HG03045 (cell line): Measurements from ENCODE around the gene NOL3.

Experiments used
- ATAC-seq: cut with Tn5 transposase; IDR thresholded peaks from one replicate; pipeline ENCODE4 v1.9.1; 2021; ENCODE audit warnings: mild to moderate bottlenecking, moderate library complexity; ENCODE audit not compliant: unreplicated experiment

Gene NOL3

DNA sequence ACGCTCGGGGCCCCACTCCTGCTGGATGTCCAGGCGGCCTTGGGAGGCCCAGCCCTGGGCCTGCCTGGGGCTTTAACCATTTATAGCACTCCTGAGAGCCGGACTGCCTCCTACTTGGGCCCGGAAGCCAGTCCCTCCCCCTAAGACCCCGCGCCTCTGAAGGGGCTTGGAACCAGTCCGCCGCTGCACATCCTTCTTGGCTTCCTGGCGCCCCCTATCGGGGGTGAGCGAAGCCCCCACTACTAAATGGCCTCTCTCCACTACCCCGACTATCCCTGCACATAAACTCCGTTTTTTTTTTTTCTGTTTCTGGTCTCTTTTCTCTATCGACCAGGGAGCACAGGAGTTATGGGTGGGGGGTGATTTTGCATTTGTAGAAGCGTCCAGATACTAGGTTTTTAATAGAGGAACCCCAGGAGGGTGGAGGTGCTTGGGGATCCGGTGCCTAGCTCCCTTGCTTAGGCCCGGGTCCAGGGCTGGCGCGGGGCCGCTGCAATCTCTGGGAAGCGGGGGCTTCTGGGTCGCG lies 633 bp upstream of the NOL3 start:
- no peak for ATAC-seq

DNA sequence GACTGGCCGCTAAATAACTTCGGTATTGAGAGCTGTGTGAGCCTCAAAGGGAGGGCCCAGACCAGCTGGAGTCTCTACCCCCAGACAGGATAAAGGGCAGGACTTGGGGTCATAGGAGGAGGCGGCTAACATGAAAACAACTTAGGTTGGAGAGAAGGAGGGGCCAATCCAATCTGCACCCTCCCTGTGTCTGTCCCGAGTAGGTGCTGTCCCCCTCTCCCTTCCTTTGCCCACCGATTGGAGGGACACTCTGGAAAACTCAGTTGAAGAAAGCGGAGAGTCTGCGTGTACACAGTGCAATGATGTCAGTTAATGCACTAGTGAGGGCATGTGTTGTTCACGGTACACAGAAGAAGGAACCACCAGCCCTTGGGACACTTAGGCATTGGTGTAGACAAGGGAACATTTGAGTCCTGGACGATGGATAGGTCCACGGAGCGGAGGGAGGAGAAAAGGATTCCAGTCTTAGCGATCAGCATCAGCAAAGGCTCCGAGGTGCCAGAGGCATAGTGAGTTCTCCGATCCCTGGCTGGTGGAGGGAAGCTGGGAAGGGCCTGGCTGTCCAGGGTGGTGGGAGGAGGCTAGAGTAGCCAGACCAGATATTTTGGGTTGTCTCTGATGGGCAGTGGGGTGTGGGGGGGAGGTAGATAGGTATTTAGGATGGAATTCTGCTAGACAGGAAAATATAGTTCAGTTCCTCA lies 761 bp downstream of the NOL3 start:
- peak; percentile 8 for ATAC-seq

DNA sequence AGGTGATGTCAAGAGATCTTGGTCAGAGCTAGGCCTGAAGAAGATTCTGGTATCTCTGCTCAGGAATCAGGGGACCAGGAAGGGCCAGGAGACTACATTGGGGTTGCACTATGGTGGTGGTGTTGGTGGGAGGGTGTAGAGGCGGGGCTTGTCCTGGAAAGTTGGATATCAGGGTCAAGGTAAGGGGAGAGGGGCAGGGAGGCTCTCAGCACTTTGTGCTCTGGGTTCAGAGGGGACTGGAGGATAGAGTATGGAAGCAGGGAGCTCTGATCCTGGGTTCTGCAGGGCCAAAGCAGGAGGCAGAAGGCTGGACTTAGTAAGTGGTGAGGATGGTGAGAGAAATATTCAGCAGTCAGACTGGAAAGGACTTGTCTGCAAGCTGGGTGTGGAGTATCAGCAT lies 3.0 kb downstream of the NOL3 start:
- no peak for ATAC-seq

DNA sequence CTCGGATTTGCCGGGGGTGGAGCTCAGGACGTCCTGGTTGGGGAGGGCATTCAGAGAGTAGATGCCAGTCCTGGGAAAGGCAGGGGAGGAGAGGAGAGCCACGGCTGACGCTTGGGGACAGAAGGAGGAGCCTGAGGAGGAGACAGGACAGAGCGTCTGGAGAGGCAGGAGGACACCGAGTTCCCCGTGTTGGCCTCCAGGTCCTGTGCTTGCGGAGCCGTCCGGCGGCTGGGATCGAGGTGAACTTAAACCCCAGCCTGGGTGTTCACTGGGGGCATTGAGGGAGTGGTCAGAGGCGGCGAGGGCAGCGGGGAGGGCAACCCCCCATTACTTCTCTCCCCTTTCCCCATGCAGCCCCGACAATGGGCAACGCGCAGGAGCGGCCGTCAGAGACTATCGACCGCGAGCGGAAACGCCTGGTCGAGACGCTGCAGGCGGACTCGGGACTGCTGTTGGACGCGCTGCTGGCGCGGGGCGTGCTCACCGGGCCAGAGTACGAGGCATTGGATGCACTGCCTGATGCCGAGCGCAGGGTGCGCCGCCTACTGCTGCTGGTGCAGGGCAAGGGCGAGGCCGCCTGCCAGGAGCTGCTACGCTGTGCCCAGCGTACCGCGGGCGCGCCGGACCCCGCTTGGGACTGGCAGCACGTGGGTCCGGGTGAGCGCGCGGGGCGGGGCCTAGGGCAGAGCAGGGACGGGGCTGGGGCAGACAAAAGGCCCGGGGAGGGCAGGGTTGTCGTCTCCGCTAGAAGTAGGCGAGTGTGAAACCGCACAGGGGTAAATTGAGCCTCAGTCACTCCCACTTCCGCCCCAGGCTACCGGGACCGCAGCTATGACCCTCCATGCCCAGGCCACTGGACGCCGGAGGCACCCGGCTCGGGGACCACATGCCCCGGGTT lies 3.7 kb downstream of the NOL3 start:
- ATAC-seq = peak; percentile 26

DNA sequence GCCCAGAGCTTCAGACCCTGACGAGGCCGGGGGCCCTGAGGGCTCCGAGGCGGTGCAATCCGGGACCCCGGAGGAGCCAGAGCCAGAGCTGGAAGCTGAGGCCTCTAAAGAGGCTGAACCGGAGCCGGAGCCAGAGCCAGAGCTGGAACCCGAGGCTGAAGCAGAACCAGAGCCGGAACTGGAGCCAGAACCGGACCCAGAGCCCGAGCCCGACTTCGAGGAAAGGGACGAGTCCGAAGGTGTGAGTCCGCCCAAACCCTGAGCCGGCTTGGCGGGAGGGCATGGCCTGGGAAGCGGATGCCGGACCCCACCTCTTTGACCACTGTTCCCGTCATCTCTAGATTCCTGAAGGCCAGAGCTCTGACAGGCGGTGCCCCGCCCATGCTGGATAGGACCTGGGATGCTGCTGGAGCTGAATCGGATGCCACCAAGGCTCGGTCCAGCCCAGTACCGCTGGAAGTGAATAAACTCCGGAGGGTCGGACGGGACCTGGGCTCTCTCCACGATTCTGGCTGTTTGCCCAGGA lies 4.4 kb downstream of the NOL3 start:
- ATAC-seq = no peak

DNA sequence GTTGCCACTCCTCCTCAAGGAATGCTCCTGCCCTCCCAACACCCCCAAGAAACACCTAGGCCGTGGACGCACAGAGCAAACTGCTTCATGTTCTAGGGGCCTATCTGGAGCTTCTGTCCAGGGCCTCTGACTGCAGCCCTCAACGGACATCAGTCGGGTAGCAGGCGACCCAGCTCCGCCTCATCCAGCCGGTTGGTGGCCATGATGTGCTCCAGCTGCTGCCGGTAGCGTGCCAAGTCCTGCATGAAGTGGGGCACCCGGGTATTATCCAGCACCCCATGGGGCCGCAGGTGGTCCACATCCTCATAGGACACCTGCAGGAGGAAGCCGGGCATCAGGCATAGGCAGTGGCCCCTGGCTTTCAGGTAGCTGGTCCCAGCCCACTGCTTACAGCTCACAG lies 6.3 kb downstream of the NOL3 start:
- no peak for ATAC-seq

DNA sequence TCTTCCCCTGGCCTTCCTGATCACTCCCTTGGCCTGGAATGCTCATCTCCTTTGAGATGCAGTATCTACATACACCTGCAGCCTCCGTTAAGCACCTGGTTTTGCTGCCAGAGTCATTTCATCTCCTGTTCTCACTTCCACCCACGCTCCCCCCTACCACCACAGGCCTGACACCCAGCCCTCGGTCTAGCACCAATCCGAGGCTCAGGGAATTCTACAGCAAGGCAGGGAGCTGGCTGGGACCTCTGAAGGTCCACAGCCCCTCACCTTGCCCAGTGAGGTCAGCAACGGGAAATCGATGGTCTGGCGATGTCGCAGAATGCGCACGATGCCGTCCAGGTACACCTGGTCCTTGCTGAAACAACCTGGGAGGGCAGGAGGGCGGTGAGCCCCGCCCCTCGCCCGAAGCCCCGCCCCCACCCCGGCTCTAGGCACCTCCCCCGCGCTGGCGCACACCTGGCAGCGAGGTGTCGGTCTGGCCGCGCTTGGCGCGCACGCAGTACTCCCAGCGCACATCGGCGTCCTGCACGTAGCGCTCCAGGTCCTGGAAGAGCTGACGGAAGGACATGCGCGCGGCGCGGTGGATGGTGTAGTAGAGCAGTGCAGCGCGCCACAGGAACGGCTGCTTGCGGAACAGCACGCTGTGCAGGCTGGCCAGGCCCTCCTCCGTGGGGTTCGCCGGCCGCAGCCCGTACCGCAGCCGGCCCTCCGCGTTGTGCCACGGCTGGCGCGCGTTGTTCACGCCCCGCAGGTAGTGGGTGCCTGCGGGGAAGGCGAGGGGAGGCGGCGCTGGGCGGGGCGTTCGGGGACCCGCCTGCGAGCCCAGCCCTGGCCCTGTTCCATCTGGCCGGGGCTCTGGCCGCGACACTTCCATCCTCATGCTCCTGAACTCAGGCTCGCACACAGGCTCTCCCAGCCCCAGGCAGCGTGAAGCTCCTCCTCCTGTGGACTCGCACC lies 7.7 kb downstream of the NOL3 start:
- no peak for ATAC-seq

DNA sequence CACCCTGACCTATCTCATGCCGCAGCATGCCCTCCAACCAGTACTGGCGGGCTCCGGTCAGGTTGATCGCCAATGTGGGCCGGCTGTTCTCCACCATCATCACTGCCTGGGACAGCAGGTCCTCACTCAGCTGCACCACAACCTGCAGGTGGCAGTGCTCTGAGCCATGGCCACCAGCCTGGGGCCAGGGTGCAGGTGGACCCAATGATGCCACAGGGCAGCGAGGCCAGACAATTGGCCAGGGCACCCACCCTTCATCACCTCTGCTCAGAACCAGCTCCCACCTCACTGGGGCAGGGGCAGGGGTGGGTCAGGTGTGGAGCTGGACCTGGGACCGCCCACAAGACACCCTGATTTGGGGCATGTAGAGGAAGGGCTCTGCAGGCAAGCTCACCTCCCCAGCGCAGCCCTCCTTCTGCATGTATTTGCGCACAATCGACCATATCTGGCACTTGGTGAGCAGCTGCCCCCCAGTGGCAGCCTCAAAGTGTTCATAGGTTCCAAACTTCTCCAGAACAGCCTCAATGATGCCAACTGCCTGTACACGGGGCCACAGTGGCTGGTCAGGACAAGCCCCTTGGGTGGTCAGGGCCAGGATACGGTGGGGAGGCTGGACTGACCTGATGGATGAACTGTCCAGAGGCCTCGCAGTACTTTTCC lies 9.2 kb downstream of the NOL3 start:
- no peak for ATAC-seq

DNA sequence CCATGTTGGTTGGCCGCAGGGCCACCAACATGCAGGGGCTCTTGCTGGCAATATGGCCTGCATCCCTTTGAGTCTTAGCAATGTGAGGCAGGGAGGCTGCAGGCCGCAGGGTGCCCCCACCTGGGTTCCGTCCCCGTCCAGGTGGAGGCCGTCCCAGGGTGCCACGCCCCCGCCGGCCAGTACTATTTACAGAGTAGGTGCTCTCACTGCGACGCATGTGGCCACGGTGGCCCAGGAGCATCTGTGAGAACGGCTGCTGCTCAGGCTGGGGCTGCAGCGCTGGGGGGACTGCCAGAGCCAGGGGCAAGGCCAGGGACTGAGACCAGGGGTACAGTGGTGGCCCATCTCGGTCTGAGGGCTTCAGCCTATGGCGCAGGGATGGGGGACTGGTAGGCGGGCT lies 9.8 kb downstream of the NOL3 start:
- no peak for ATAC-seq

DNA sequence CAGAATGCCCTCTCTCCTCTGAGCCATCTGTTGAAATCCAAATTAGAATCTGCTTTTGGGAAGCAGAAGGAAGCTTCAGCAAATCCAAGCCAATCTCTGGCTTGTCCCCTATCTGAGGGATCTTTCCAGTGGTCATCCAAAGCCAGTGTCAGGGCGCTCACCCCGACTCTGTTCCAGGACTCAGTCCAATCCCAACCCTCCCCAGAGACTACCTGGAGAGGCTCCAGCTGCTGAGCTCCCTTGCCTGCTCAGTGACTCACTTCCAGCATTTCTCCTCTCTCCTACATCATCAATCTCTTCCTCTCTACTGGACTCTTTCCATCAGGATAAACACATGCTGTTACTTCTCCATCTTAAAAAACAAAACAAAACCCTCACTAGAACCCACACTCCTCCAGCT lies 11.0 kb downstream of the NOL3 start:
- ATAC-seq = no peak

DNA sequence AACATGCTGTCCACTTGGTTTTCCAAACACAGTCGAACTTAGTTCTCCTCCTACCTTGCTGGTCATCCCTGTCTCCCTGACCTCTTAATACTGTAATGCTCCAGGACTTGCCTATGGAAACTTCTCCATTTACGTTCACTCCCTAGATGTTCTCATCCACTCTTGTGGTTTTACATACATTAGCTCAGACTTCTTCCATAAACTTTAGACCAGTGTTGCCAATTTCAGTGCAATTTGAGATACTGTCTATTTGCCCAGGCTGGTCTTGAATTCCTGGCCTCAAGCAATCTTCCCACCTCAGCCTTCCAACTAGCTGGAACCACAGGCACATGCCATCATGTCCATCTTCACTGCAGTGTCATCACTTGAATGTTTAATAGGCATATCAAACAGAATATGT lies 11.9 kb downstream of the NOL3 start:
- no peak for ATAC-seq

DNA sequence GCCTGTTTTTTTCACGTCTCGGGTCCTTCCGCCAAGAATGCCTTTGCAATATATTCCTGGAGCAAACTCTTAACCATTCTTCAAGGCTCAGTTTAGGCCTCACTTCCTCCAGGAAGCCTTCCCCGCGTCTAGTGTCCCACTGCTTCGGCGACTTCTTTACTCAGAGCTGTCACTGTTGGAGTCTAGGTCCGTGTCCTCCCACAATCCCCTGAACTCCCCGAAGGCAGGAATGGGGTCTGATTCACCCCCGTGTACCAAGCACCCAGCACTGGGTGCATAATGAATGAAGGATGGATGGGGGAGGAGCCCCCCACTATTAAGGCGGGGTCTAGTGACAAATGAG lies 12.9 kb downstream of the NOL3 start:
- ATAC-seq = no peak

DNA sequence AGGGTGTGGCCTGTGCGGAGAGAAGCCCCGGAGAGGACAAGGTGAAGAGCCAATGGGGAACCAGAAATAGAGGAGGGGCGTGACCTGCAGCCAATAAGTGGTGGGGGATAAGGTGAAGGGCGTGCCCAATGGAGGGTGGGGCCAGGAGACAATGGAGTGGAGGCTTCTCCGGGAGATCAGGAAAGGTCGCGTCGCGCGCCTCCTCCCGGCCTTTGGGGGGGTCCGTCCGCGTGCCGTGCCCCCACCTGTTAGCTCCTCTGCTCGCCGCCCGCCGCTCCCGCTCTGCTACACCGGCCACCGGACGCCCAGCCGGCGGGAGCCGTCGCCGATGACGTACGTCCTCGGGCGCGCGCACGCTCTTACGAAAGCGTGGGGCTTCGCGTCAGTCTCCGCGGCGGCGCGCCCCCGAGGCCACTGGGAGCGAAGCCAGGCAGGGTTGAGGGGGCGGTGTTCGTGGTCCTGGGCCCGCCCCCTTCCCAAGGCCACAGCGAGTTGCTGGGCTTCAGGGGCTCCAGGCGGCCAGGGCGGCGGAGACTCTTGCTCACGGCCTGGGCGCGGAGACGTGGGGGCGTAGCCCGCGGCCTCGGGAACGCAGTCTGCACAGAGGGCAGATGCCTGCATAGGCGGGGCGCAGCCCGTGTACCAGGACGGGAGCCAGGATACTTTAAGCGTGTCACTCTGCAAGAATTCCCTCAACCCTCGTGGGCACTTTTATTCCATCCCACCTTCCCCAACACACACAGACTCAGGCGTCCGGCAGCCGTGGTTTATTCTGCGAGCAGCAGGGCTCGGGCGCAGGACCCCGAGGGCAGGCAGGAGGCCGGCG lies 13.5 kb downstream of the NOL3 start, which contains the start of gene MATCAP1:
TSS of gene MATCAP1 (minus strand) at position 337 of the 826 bp plus-strand sequence. CDS start 3,353 bp downstream, outside the sequence.
- peak; percentile 90 for ATAC-seq

DNA sequence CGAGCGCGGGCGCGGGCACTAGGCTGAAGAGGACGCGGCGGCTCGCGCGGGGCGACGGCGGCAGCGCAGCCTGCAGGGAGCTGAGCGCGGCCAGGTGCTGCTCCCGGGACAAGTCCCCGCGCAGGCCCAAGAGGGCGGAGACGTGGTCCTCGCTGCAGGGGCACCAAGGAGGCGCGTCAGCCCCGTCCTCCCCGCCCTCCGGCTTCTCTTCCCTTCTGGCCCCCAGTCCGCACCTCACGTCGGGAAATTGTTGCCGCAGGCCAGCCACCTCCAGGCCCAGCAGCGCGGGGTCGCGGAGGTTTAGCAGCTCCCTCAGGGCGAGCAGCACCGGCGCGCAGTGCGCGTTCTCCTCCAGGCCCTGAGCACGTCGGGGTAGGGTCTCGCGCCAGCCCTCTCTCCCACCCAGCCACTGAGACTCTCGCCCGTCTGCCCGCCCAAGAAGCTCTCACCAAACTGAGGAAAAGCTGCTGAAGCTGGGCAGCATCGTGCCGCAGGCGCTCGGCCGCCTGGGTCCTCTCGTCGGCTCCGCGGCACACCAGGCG lies 14.2 kb downstream of the NOL3 start:
- no peak for ATAC-seq

DNA sequence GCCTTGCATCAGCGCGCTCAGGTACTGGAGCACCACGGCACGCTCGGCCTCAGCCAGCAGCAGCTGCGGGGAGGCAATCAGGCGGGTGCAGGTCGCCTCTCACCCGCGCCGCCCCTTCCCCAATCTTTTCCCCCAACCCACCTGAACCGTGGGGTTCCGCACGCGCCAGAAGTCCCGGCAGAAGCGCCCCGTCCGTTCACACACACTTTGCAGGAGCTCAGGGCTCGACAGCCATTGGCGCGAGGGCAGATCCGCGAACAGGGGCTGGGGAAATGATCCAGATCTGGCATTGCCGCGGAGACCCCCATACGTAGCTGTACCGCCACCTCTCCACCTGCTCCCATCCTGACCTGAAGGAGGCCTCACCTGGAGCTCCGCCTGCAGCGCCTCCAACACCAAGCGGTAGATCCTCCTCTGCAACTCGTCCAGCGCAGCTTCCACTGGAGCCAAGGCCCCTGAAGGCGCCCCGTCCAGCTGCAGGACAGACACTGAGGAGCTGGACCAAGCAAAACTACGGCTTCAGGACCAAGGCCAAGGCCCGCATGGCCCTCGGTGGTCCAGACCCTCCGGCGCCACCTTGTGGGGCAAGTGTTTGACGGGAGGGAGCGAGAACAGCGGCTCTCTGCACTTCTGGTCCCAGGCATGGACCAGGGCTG lies 14.8 kb downstream of the NOL3 start:
- ATAC-seq = no peak

DNA sequence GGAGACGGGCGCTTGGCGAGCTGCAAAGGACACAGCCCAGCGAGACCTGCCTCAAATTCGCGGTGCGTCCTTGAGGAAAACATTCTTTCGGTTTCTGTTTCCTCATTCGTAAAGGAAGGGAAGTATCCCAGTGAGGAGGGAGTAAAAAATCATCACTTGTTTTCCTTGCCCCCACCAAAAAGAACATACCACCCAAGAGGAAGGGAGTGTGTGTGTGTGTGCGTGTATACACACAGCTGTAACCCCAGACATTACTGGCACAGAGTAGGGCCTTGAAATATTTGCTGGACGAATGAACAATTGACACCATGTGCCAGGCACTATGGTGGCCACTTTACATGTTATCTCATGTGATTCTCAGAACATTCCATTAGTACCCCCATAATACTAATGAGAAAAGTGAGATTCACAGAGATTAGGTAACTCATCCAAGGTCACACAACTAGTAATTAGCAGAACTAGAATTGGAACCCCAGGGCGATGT lies 15.4 kb downstream of the NOL3 start:
- ATAC-seq = no peak

DNA sequence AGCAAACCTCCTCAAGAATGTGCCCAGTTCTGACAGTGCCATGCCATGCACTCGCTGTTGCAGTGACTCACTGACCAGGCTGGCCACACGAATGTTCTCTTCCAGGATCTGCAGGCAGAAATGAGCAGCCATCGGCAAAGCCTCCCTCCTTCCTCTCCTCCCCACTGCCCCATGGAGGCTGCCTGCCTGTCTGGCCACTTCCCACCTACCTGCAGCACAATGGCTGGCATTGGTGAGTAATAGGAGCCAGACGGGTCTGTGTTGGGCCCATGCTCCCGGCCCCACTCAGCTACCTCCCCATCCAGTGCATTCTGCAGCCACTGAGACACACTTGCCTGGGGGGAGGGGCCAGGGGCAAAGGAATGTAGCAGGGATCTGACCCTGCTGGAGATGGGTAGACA lies 16.2 kb downstream of the NOL3 start:
- no peak for ATAC-seq

DNA sequence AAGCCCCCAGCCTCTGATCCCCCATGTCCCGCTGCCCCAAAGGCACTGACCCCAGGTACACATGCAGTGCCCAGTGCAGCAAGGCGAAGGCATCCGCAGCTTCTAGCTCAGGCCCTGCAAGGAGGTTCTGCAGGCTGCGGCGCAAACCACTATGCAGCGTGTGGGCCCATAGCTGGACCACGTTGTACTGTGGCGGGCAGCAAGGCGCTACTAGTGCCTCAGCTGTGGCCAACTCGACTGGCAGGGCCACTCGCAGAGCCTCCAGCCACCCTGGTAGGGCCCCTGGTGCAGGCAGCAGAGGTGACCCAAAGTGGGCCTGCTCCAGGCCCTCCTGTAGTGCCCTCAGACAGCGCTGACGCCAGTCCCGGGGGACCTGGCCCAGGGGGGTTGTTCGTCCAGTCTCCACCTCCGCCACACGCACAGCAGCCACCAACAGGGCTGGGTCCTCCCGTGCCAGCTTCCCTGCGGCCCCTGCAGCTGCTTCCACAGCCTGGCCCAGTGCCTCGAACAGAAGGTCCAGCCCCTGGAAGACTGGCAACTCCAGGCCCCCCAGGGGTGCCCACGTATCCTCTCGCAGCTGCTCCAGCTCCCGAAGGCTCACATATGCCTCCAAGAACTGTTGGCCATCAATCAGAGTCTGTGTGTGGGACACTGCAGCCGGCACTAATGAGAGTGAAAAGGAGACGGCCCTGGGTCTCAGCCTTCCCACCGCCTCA lies 17.0 kb downstream of the NOL3 start:
- no peak for ATAC-seq
